ENCODE results near the gene CPSF7. TPM values are rescaled to one million over a fixed set of nuclear protein-coding genes. Genes with fewer than 3 reads are reported as not detected.
"Not testable (repeated sequence)": the region's sequence is repeated elsewhere in the genome, so short reads cannot be mapped to it uniquely, and the experiment has no call there.

Gene CPSF7
- total RNA-seq, 1 donor from 2014 or later, result 83.7 TPM

DNA sequence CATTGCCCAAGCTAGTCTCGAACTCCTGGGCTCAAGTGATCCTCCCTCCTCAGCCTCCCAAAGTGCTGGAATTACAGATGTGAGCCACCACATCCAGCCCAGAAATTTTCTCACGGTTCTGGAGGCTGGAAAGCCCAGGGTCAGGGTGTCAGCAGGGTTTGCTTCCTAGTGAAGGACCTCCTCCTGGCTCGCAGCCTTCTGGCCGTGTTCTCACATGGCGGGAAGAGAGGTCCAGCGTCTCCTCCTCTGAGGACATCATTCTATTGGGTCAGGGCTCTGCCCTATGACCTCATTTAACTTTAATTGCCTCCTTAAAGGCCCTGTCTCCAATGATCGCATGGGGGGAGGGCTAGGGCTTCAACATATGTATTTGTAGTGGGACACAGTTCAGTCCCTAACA, 38.2 kb upstream of the CPSF7 start:
- peaks cover 1% of the 10 kb centered on the region for H3K9me3 Mint-ChIP-seq (ENCODE audit: unreplicated experiment)
- no peaks in the 10 kb centered on the region for H3K27me3 Mint-ChIP-seq (ENCODE audit: unreplicated experiment)
- no peak overlapping the region for H3K27ac Mint-ChIP-seq (ENCODE audit: unreplicated experiment)
- H3K4me3 Mint-ChIP-seq (ENCODE audit: unreplicated experiment), result no peak overlapping the region
- TF ChIP-seq, protein P1, sequence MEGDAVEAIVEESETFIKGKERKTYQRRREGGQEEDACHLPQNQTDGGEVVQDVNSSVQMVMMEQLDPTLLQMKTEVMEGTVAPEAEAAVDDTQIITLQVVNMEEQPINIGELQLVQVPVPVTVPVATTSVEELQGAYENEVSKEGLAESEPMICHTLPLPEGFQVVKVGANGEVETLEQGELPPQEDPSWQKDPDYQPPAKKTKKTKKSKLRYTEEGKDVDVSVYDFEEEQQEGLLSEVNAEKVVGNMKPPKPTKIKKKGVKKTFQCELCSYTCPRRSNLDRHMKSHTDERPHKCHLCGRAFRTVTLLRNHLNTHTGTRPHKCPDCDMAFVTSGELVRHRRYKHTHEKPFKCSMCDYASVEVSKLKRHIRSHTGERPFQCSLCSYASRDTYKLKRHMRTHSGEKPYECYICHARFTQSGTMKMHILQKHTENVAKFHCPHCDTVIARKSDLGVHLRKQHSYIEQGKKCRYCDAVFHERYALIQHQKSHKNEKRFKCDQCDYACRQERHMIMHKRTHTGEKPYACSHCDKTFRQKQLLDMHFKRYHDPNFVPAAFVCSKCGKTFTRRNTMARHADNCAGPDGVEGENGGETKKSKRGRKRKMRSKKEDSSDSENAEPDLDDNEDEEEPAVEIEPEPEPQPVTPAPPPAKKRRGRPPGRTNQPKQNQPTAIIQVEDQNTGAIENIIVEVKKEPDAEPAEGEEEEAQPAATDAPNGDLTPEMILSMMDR (IDR thresholded peaks at IDR 0.05; ENCODE audit: partially characterized antibody, unreplicated experiment), result no peak
- no peaks in the 10 kb centered on the region for H3K36me3 Mint-ChIP-seq (ENCODE audit: unreplicated experiment)
- no peak for DNase-seq
- no peaks in the 10 kb centered on the region for H3K4me1 Mint-ChIP-seq (ENCODE audit: low read depth, unreplicated experiment)

DNA sequence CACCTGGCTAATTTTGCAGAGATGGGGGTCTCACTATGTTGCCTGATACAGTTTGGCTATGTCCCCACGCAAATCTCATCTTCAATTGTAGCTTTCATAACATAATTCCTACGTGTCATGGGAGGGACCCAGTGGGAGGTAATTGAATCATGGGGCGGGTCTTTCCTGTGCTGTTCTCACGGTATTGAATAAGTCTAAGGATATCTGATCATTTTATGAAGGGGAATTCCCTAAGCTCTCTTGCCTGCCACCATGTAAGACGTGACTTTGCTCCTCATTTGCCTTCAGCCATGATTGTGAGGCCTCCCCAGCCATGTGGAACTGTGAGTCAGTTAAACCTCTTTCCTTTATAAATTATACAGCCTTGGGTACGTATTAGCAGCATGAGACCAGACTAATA, 37.8 kb upstream of the CPSF7 start:
- not testable (repeated sequence) for H3K36me3 Mint-ChIP-seq (ENCODE audit: unreplicated experiment); H3K27ac Mint-ChIP-seq (ENCODE audit: unreplicated experiment); H3K27me3 Mint-ChIP-seq (ENCODE audit: unreplicated experiment); H3K4me1 Mint-ChIP-seq (ENCODE audit: low read depth, unreplicated experiment); H3K9me3 Mint-ChIP-seq (ENCODE audit: unreplicated experiment); DNase-seq; H3K4me3 Mint-ChIP-seq (ENCODE audit: unreplicated experiment)

DNA sequence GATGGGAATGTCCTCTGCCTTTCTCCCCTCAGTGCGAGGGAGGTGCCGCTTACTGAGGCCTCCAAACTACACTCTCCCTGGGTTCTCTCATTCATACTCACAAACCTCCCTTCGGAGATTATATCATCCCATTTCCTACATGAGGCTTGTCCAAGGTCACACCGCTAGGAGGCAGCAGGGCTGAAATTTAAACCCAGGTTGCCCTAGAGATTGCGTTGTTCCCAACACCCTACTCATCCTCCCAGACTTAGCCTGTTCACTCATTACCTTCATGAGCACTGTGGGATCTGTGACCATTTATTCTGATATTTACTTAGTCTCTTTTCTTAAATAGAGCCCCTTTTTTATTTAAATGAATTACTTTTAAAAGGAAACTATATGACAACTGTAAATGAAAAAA, 31.2 kb upstream of the CPSF7 start:
- H3K4me1 Mint-ChIP-seq (ENCODE audit: low read depth, unreplicated experiment), result no peaks in the 10 kb centered on the region
- H3K9me3 Mint-ChIP-seq (ENCODE audit: unreplicated experiment), result peaks cover 4% of the 10 kb centered on the region
- H3K27ac Mint-ChIP-seq (ENCODE audit: unreplicated experiment), result no peak overlapping the region
- H3K4me3 Mint-ChIP-seq (ENCODE audit: unreplicated experiment), result no peak overlapping the region
- no peak for DNase-seq
- TF ChIP-seq, protein P1 (IDR thresholded peaks at IDR 0.05; ENCODE audit: partially characterized antibody, unreplicated experiment), result peak; percentile 5
- no peaks in the 10 kb centered on the region for H3K27me3 Mint-ChIP-seq (ENCODE audit: unreplicated experiment)
- H3K36me3 Mint-ChIP-seq (ENCODE audit: unreplicated experiment), result no peaks in the 10 kb centered on the region

DNA sequence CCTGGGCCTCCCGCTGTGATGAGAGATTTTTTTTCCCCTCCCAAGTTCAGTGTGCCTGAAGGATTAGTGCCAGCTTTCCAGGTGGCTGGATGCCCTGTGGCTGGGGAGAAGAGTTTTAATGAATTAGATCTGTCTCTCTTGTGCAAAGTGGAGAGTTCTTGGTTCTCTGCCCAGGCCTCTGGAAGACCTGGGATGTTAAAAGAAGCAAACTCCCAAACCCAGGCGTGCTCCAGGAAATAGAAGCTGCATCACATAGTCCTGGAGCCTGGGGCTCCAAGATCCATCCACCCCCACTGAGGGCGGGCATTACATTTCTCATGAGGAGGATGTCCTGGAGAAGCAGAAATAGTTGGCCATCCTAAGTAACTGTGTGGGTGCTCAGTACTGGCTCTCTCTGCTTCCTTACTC, 30.7 kb upstream of the CPSF7 start:
- Mint-ChIP-seq H3K4me3 (ENCODE audit: unreplicated experiment) (no peak overlapping the region), H3K4me1 (ENCODE audit: low read depth, unreplicated experiment) (no peaks in the 10 kb centered on the region), H3K27ac (ENCODE audit: unreplicated experiment) (no peak overlapping the region), H3K27me3 (ENCODE audit: unreplicated experiment) (no peaks in the 10 kb centered on the region), H3K36me3 (ENCODE audit: unreplicated experiment) (no peaks in the 10 kb centered on the region), H3K9me3 (ENCODE audit: unreplicated experiment) (peaks cover 4% of the 10 kb centered on the region)
- TF ChIP-seq, protein P1 (IDR thresholded peaks at IDR 0.05; ENCODE audit: partially characterized antibody, unreplicated experiment), result peak; percentile 19
- DNase-seq, result no peak

DNA sequence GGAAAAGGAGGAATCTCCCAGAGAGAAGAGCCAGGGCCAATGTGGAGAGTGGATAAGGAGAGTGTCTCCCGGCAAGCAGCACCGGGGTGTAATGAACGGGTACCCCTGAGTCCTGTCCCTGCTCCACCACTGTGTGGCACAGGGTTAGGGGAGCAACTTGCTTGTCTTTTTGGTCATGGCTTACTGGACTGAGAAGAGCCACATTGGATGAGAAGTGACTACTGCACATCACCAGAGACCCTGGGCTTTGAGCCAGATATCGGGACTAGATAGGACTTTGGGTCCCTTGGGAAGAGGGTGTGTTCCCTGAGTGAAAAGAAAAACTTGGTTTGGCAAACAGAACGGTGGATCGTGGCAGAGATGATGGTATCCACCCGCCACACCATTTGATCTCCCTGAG, 24.7 kb upstream of the CPSF7 start:
- Mint-ChIP-seq H3K9me3 (ENCODE audit: unreplicated experiment) (peaks cover 3% of the 10 kb centered on the region), H3K27ac (ENCODE audit: unreplicated experiment) (no peak overlapping the region), H3K36me3 (ENCODE audit: unreplicated experiment) (no peaks in the 10 kb centered on the region), H3K27me3 (ENCODE audit: unreplicated experiment) (peaks cover 2% of the 10 kb centered on the region), H3K4me3 (ENCODE audit: unreplicated experiment) (no peak overlapping the region), H3K4me1 (ENCODE audit: low read depth, unreplicated experiment) (no peaks in the 10 kb centered on the region)
- TF ChIP-seq, protein P1 (IDR thresholded peaks at IDR 0.05; ENCODE audit: partially characterized antibody, unreplicated experiment), result no peak
- no peak for DNase-seq

DNA sequence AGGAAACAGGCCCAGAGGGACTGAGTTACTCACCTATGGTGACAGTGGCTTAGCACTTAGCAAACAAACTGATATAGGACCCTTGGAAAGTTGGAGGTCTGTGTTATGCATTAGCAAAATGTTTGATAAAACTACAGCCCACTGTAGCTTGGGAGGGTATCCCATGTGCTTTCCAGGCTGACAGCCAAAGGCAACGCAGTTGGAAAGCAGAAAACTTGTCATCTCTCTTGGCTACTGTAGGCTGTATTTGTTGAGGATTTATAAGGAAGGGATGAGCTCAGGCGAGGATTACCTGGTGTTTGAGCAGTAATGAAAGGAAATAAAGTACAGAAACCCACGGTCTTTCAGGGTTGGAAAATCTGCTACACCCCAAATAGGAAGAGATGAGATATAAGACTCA, 23.9 kb upstream of the CPSF7 start:
- no peak overlapping the region for H3K4me3 Mint-ChIP-seq (ENCODE audit: unreplicated experiment)
- H3K4me1 Mint-ChIP-seq (ENCODE audit: low read depth, unreplicated experiment), result peaks cover 2% of the 10 kb centered on the region

More for the DNA sequence above, 23.9 kb upstream of the CPSF7 start:
- Mint-ChIP-seq H3K36me3 (ENCODE audit: unreplicated experiment) (no peaks in the 10 kb centered on the region), H3K9me3 (ENCODE audit: unreplicated experiment) (peaks cover 3% of the 10 kb centered on the region), H3K27ac (ENCODE audit: unreplicated experiment) (no peak overlapping the region), H3K27me3 (ENCODE audit: unreplicated experiment) (peaks cover 2% of the 10 kb centered on the region)
- DNase-seq, result no peak
- TF ChIP-seq, protein P1 (IDR thresholded peaks at IDR 0.05; ENCODE audit: partially characterized antibody, unreplicated experiment), result no peak

Measured in glutamatergic neuron (in vitro differentiated cells).